GM12878 (cell line): ENCODE results near the gene TTC33. TPM values are rescaled to one million over a fixed set of nuclear protein-coding genes. Genes with fewer than 3 reads are reported as not detected.

ENCODE experiments used
- ATAC-seq: fragments of 200-7000 bp; cut with Tn5 transposase; 3 replicates; pipeline ENCODE4 v1.9.1; 2020; ENCODE audit warnings: mild to moderate bottlenecking, moderate library complexity
- BruUV-seq: library from RNA; stranded (reverse); fragments of 400-500 nt; replicated peaks from 2 replicates; lab custom pipeline; 2021; lab: Mats Ljungman, UMichigan
- CTCF ChIA-PET: fragments of 300-600 bp; sonication (Branson Sonifier 250); formaldehyde crosslinking; extraction: SDS; loops from one replicate; lab custom pipeline; 2021; ENCODE audit warnings: inconsistent platforms; lab: Yijun Ruan, JAX
- POLR2A ChIA-PET: fragments of 350-600 bp; formaldehyde crosslinking; extraction: SDS; loops from one replicate; lab custom pipeline; 2021; ENCODE audit warnings: inconsistent platforms; lab: Charles Lee
- RAD21 ChIA-PET: fragments of 300-600 bp; sonication (Branson Sonifier 250); formaldehyde crosslinking; loops from one replicate; lab custom pipeline; 2023; ENCODE audit warnings: antibody characterized with exemption; ENCODE audit not compliant: unreplicated experiment; lab: Charles Lee
- SMC1A ChIA-PET: fragments of 300-600 bp; sonication (Branson Sonifier 250); formaldehyde crosslinking; loops from one replicate; lab custom pipeline; 2023; ENCODE audit not compliant: unreplicated experiment, uncharacterized antibody; lab: Charles Lee
- DNase-seq: peaks from one replicate; pipeline ENCODE4 v3.0.0-alpha.2; 2011; ENCODE audit warnings: low read depth, low spot score
- FAIRE-seq: peaks from 3 replicates; lab custom pipeline; 2011; peaks lifted over from hg19 to GRCh38; lab: Jason Lieb, UNC
- H2AFZ ChIP-seq: 2 replicates; pipeline ENCODE4 v1.6.0; 2011; ENCODE audit warnings: low read depth, low read length, control low read depth; ENCODE audit not compliant: control insufficient read depth
- H3K27ac ChIP-seq: 2 replicates; pipeline ENCODE4 v1.5.1; 2011; ENCODE audit warnings: control low read depth; ENCODE audit not compliant: control insufficient read depth, insufficient read depth
- H3K27me3 ChIP-seq, 2 experiments: replicated peaks in 1 of 2; 2 replicates each; pipeline versions ENCODE4 v1.6.0 to v1.6.1; 2011; ENCODE audit warnings: low read length in 1 of 2; ENCODE audit not compliant: control insufficient read depth in 2 of 2, insufficient read depth in 2 of 2
- H3K36me3 ChIP-seq, 2 experiments: 2 replicates each; pipeline ENCODE4 v1.5.1; 2011; ENCODE audit warnings: low read length in 1 of 2; ENCODE audit not compliant: control insufficient read depth in 2 of 2, insufficient read depth in 2 of 2
- H3K4me1 ChIP-seq: 2 replicates; pipeline ENCODE4 v1.6.1; 2011; ENCODE audit warnings: mild to moderate bottlenecking, low read length, moderate library complexity, mixed read lengths; ENCODE audit not compliant: control insufficient read depth, insufficient read depth
- H3K4me2 ChIP-seq: 2 replicates; pipeline ENCODE4 v1.6.0; 2011; ENCODE audit warnings: control low read depth; ENCODE audit not compliant: control insufficient read depth, insufficient read depth
- H3K4me3 ChIP-seq: fragments of 200-600 bp; sonication (generic); 2 replicates; pipeline ENCODE4 v1.5.1; 2016
- H3K79me2 ChIP-seq: 2 replicates; pipeline ENCODE4 v1.6.0; 2011; ENCODE audit warnings: low read length; ENCODE audit not compliant: control insufficient read depth, insufficient read depth
- H3K9ac ChIP-seq: 2 replicates; pipeline ENCODE4 v1.8.0; 2011; ENCODE audit warnings: low read length, control low read depth, mixed read lengths; ENCODE audit not compliant: control insufficient read depth, insufficient read depth
- H3K9me3 ChIP-seq: replicated peaks from 3 replicates; pipeline ENCODE4 v1.5.1; 2011; ENCODE audit warnings: mild to moderate bottlenecking, low read length; ENCODE audit not compliant: control insufficient read depth, insufficient read depth
- H4K20me1 ChIP-seq: 2 replicates; pipeline ENCODE4 v1.6.0; 2011; ENCODE audit not compliant: control insufficient read depth, insufficient read depth
- BCLAF1 ChIP-seq: fragments of 450-650 bp; IDR thresholded peaks from 2 replicates; pipeline ENCODE4 v1.6.1; 2017; ENCODE audit warnings: antibody characterized with exemption, mild to moderate bottlenecking, moderate library complexity
- BHLHE40 ChIP-seq, 2 experiments: fragments of 450-650 bp in 1 of 2; IDR thresholded peaks; 2 replicates each; pipeline ENCODE4 v1.6.1; 2011 to 2017; ENCODE audit warnings: low read depth in 2 of 2, borderline replicate concordance in 1 of 2, improper control_type of control experiment in 1 of 2, low read length in 1 of 2, mild to moderate bottlenecking in 1 of 2
- CEBPZ ChIP-seq: fragments of 150-350 bp; IDR thresholded peaks from 2 replicates; pipeline ENCODE4 v1.6.1; 2016; ENCODE audit warnings: low read depth, low read length
- CHD1 ChIP-seq: IDR thresholded peaks from 2 replicates; pipeline ENCODE4 v1.6.1; 2012; ENCODE audit warnings: low read depth, low read length, improper control_type of control experiment
- ESRRA ChIP-seq: IDR thresholded peaks from 2 replicates; pipeline ENCODE4 v1.6.1; 2012; ENCODE audit warnings: mild to moderate bottlenecking, low read length, improper control_type of control experiment
- HCFC1 ChIP-seq: fragments of 150-350 bp; IDR thresholded peaks from 2 replicates; pipeline ENCODE4 v1.6.1; 2014; ENCODE audit warnings: low read length
- KAT2A ChIP-seq: conservative IDR thresholded peaks from 2 replicates; pipeline ENCODE4 v1.6.1; 2011; ENCODE audit warnings: low read depth, low read length; ENCODE audit not compliant: control insufficient read depth
- LARP7 ChIP-seq: fragments of 450-650 bp; IDR thresholded peaks from 2 replicates; pipeline ENCODE4 v1.6.1; 2017; ENCODE audit warnings: mild to moderate bottlenecking
- NFXL1 ChIP-seq: fragments of 450-650 bp; IDR thresholded peaks from 2 replicates; pipeline ENCODE4 v1.6.1; 2017; ENCODE audit warnings: antibody characterized with exemption, mild to moderate bottlenecking, borderline replicate concordance
- RAD51 ChIP-seq: fragments of 450-650 bp; IDR thresholded peaks from 2 replicates; pipeline ENCODE4 v1.6.1; 2016; ENCODE audit warnings: moderate library complexity, mild to moderate bottlenecking, inconsistent platforms
- ZNF24 ChIP-seq: fragments of 450-650 bp; IDR thresholded peaks from 2 replicates; pipeline ENCODE4 v1.6.1; 2017; ENCODE audit warnings: antibody characterized with exemption, mild to moderate bottlenecking
- WGBS: methylation state at CpG from one replicate; pipeline ENCODE4 v1.1.6; 2016; ENCODE audit warnings: low lambda C conversion rate; ENCODE audit not compliant: insufficient replicate concordance, insufficient coverage; ENCODE audit errors: missing lambda C conversion rate; 5-methylcytosine and 5-hydroxymethylcytosine counted together
- in situ Hi-C: fragments of 300-500 bp; cut with MboI; formaldehyde crosslinking; loops from 9 replicates; pipeline ENCODE4 v1.14.3; 2018; ENCODE audit warnings: mixed read lengths
- intact Hi-C: fragments of 100-400 bp; cut with micrococcal nuclease; formaldehyde crosslinking; loops from one replicate; pipeline ENCODE4 v1.14.2; 2022; ENCODE audit not compliant: unreplicated experiment
- polyA plus RNA-seq, 11 experiments: library from polyadenylated mRNA; depleted of rRNA in 4 of 11; unstranded in 6 of 11; stranded (reverse) in 5 of 11; fragments of >200 nt; fragmentation: Nextera tagmentation in 4 of 11; fragmentation: Illumina TruSeq in 1 of 11; extraction: Ambion mirVana in 4 of 11; extraction: Trizol in 1 of 11; gene quantifications; 1 replicate in 1 of 11; 2 replicates in 10 of 11; pipeline versions ENCODE4 v1.2.1 to v1.2.3, GENCODE V29; 2011 to 2016; ENCODE audit warnings: inconsistent platforms in 2 of 11, missing spikeins in 2 of 11, low read depth in 1 of 11
- total RNA-seq, 4 experiments: library from RNA; depleted of rRNA in 3 of 4; stranded (reverse); fragments of >200 nt in 3 of 4; fragmentation: Illumina TruSeq in 1 of 4; extraction: Trizol in 1 of 4; gene quantifications; 2 replicates each; pipeline versions ENCODE4 v1.2.1 to v1.2.3, GENCODE V29; 2013 to 2021
- TF ChIP-seq, protein P1 (sequence below): IDR thresholded peaks from 2 replicates; pipeline ENCODE4 v1.6.1; 2012; ENCODE audit warnings: improper control_type of control experiment, low read depth, low read length; ENCODE audit not compliant: insufficient replicate concordance

The TTC33 gene
- total and polyA plus RNA-seq, 10 of the 15 experiments (the other 5 are each of a cell fraction or from before 2014, with no cell fraction given): 7.9 to 22.3 (median 14.6) TPM

DNA sequence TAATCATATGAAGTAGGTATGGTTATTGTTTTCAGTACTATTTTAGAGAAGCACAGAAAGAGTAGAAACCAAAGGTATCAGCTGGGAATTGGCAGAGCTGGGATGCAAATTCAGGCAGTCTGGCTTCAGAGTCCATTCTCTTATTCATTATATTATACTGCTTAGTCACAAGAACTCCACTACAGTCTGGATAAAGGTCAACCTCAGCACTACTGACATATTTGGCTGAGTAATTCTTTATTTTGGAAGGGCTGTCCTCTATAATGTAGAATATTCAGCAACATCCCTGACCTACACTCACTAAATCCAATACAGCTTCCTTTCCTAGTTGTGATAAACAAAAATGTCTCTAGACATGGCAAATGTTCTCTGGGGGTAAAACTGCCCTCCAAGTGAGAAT is 38.5 kb downstream of the TTC33 start (continued):
- TF ChIP-seq, protein P1, sequence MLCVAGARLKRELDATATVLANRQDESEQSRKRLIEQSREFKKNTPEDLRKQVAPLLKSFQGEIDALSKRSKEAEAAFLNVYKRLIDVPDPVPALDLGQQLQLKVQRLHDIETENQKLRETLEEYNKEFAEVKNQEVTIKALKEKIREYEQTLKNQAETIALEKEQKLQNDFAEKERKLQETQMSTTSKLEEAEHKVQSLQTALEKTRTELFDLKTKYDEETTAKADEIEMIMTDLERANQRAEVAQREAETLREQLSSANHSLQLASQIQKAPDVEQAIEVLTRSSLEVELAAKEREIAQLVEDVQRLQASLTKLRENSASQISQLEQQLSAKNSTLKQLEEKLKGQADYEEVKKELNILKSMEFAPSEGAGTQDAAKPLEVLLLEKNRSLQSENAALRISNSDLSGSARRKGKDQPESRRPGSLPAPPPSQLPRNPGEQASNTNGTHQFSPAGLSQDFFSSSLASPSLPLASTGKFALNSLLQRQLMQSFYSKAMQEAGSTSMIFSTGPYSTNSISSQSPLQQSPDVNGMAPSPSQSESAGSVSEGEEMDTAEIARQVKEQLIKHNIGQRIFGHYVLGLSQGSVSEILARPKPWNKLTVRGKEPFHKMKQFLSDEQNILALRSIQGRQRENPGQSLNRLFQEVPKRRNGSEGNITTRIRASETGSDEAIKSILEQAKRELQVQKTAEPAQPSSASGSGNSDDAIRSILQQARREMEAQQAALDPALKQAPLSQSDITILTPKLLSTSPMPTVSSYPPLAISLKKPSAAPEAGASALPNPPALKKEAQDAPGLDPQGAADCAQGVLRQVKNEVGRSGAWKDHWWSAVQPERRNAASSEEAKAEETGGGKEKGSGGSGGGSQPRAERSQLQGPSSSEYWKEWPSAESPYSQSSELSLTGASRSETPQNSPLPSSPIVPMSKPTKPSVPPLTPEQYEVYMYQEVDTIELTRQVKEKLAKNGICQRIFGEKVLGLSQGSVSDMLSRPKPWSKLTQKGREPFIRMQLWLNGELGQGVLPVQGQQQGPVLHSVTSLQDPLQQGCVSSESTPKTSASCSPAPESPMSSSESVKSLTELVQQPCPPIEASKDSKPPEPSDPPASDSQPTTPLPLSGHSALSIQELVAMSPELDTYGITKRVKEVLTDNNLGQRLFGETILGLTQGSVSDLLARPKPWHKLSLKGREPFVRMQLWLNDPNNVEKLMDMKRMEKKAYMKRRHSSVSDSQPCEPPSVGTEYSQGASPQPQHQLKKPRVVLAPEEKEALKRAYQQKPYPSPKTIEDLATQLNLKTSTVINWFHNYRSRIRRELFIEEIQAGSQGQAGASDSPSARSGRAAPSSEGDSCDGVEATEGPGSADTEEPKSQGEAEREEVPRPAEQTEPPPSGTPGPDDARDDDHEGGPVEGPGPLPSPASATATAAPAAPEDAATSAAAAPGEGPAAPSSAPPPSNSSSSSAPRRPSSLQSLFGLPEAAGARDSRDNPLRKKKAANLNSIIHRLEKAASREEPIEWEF: no peak
- no peak for TF ChIP-seq KAT2A

GRCh38 chr5:40716590-40716989 is 39.2 kb downstream of the TTC33 start:
- Histone ChIP-seq H2AFZ (no peak overlapping the region), H4K20me1 (no peaks in the 10 kb centered on the region), H3K4me1 (no peaks in the 10 kb centered on the region), H3K4me2 (no peak overlapping the region), H3K36me3 (peaks cover 0 to 4% of the 10 kb centered on the region in 2 experiments; a peak in 1 of 4 replicates), H3K9ac (no peak overlapping the region), H3K4me3 (no peak overlapping the region), H3K79me2 (no peaks in the 10 kb centered on the region), H3K9me3 (no peaks in the 10 kb centered on the region), H3K27ac (no peak overlapping the region), H3K27me3 (no peaks in the 10 kb centered on the region)
- 81% methylated on average over 2 of the region's 2 CpGs for WGBS
- no peak for FAIRE-seq
- BruUV-seq: no TSS peak
- intact Hi-C loops: no loop called here
- in situ Hi-C loops: no loop called here
- SMC1A ChIA-PET: interaction anchor here (0.9 to 1.6 kb wide), 2 partner anchors 8 to 12 kb away, joined by 4 to 5 read pairs; no protein-coding TSS in a partner anchor
- RAD21 ChIA-PET: no interaction called here
- POLR2A ChIA-PET: no interaction called here
- no peak for DNase-seq
- CTCF ChIA-PET: interaction anchor here (1.5 kb wide), 1 partner anchor 20 kb away, joined by 4 read pairs; no protein-coding TSS in a partner anchor
- ATAC-seq: peak; percentile 61
- TF ChIP-seq RAD51: no peak
- TF ChIP-seq CEBPZ: no peak
- no peak for TF ChIP-seq NFXL1
- no peak for TF ChIP-seq LARP7
- no peak for TF ChIP-seq BHLHE40 (IDR thresholded peaks at IDR 0.05; ENCODE audit: borderline replicate concordance in 1 of 2, low read depth in 2 of 2, low read length in 1 of 2)
- TF ChIP-seq BCLAF1: no peak
- no peak for TF ChIP-seq CHD1
- TF ChIP-seq ESRRA: no peak
- no peak for TF ChIP-seq ZNF24
- no peak for TF ChIP-seq HCFC1
